Esophagus (tissue), 2 donors: Measurements from ENCODE around the gene VAMP3. TPM values are rescaled to one million over a fixed set of nuclear protein-coding genes. Genes with fewer than 3 reads are reported as not detected.
A peak's percentile ranks its signal among the peaks of the same experiment; 100 is the strongest.

ENCODE experiments used
- H3K27ac ChIP-seq, 2 donors: one replicate each; pipeline ENCODE4 v1.5.1; 2013; ENCODE audit warnings: low read depth in 2 of 2, mild to moderate bottlenecking in 2 of 2, inconsistent platforms in 1 of 2, low read length in 1 of 2, moderate library complexity in 1 of 2
- H3K27me3 ChIP-seq, 2 donors: one replicate each; pipeline ENCODE4 v1.6.1; 2013; ENCODE audit warnings: low read length in 2 of 2, control low read depth in 1 of 2, mild to moderate bottlenecking in 1 of 2; ENCODE audit not compliant: insufficient read depth in 2 of 2, control insufficient read depth in 1 of 2
- H3K36me3 ChIP-seq, 2 donors: one replicate each; pipeline ENCODE4 v1.6.1; 2013; ENCODE audit warnings: low read length in 1 of 2; ENCODE audit not compliant: control insufficient read depth in 2 of 2, insufficient read depth in 2 of 2
- H3K4me1 ChIP-seq, 2 donors: one replicate each; pipeline ENCODE4 v1.6.1; 2013; ENCODE audit warnings: low read length in 1 of 2; ENCODE audit not compliant: control insufficient read depth in 2 of 2, insufficient read depth in 2 of 2
- H3K4me3 ChIP-seq, 2 donors: one replicate each; pipeline ENCODE4 v1.5.1; 2013; ENCODE audit warnings: low read length in 2 of 2, mild to moderate bottlenecking in 2 of 2, low read depth in 1 of 2, moderate library complexity in 1 of 2
- H3K9me3 ChIP-seq, 2 donors: one replicate each; pipeline ENCODE4 v1.6.1; 2013; ENCODE audit warnings: mild to moderate bottlenecking in 2 of 2, low read depth in 1 of 2, low read length in 1 of 2, moderate library complexity in 1 of 2; ENCODE audit not compliant: control insufficient read depth in 2 of 2, insufficient read depth in 1 of 2
- WGBS, 2 donors: extraction: QIAGEN DNeasy Blood & Tissue Kit; methylation state at CpG; one replicate each; pipeline ENCODE4 v1.1.7; 2013; 5-methylcytosine and 5-hydroxymethylcytosine counted together
- polyA plus RNA-seq, 2 donors: library from polyadenylated mRNA; stranded (reverse); fragments of 200-250 nt; gene quantifications; one replicate each; pipeline ENCODE4 v1.2.3, GENCODE V29; 2013
- donor health status: healthy with polysubstance abuse.
- donor health status: Bipolar disorder and iron deficiency.

Gene VAMP3
- polyA plus RNA-seq, 2 donors = 42.2 to 60.0 TPM

GRCh38 chr1:7760245-7760644, 10.9 kb upstream of the VAMP3 start:
- Histone ChIP-seq H3K9me3 (no peaks in the 10 kb centered on the region), H3K27ac (no peak overlapping the region), H3K4me1 (no peaks in the 10 kb centered on the region), H3K4me3 (no peak overlapping the region), H3K36me3 (no peaks in the 10 kb centered on the region), H3K27me3 (no peaks in the 10 kb centered on the region)
- WGBS, 2 donors = 74 to 75% methylated on average over 6 of the region's 6 CpGs

GRCh38 chr1:7761103-7761502, 10.0 kb upstream of the VAMP3 start:
- H3K4me1 ChIP-seq = no peaks in the 10 kb centered on the region
- H3K4me3 ChIP-seq = no peak overlapping the region
- WGBS, 2 donors = 79 to 88% methylated on average over 3 of the region's 3 CpGs
- H3K27me3 ChIP-seq = no peaks in the 10 kb centered on the region
- H3K27ac ChIP-seq = no peak overlapping the region
- H3K9me3 ChIP-seq = no peaks in the 10 kb centered on the region
- no peaks in the 10 kb centered on the region for H3K36me3 ChIP-seq

- no peaks in the 10 kb centered on the region for H3K27me3 ChIP-seq
- WGBS, 2 donors = 69 to 81% methylated on average over 4 of the region's 4 CpGs
- no peaks in the 10 kb centered on the region for H3K9me3 ChIP-seq
- no peak overlapping the region for H3K27ac ChIP-seq
- no peaks in the 10 kb centered on the region for H3K4me1 ChIP-seq
- no peak overlapping the region for H3K4me3 ChIP-seq
- H3K36me3 ChIP-seq = no peaks in the 10 kb centered on the region
Observed at GRCh38 chr1:7767176-7767575, 3.9 kb upstream of the VAMP3 start.

- Histone ChIP-seq H3K4me3 (no peak overlapping the region), H3K27ac (no peak overlapping the region), H3K27me3 (no peaks in the 10 kb centered on the region), H3K4me1 (no peaks in the 10 kb centered on the region), H3K9me3 (no peaks in the 10 kb centered on the region), H3K36me3 (no peaks in the 10 kb centered on the region)
- WGBS, 2 donors = 51 to 61% methylated on average over 2 of the region's 2 CpGs
Observed at GRCh38 chr1:7768583-7768982, 2.5 kb upstream of the VAMP3 start.

GRCh38 chr1:7769673-7770412, 1.3 kb upstream of the VAMP3 start:
- Histone ChIP-seq H3K4me1 (no peaks in the 10 kb centered on the region), H3K36me3 (no peaks in the 10 kb centered on the region), H3K9me3 (no peaks in the 10 kb centered on the region), H3K27me3 (no peaks in the 10 kb centered on the region), H3K4me3 (no peak overlapping the region), H3K27ac (no peak overlapping the region)
- WGBS, 2 donors = 91 to 93% methylated on average over 12 of the region's 12 CpGs

- H3K4me1 ChIP-seq = no peaks in the 10 kb centered on the region
- no peaks in the 10 kb centered on the region for H3K27me3 ChIP-seq
- peak overlapping the region; percentile 79 to 80 for H3K4me3 ChIP-seq
- H3K36me3 ChIP-seq = no peaks in the 10 kb centered on the region
- peak overlapping the region; percentile 87 to 97 for H3K27ac ChIP-seq
- no peaks in the 10 kb centered on the region for H3K9me3 ChIP-seq
- 6 to 9% methylated on average over 6 of the region's 6 CpGs for WGBS, 2 donors
Observed at GRCh38 chr1:7770669-7770996, 463 bp upstream of the VAMP3 start.

- no peaks in the 10 kb centered on the region for H3K27me3 ChIP-seq
- H3K9me3 ChIP-seq = no peaks in the 10 kb centered on the region
- 12 to 17% methylated on average over 12 of the region's 12 CpGs for WGBS, 2 donors
- H3K4me1 ChIP-seq = no peaks in the 10 kb centered on the region
- H3K4me3 ChIP-seq = peak overlapping the region; percentile 79 to 80
- H3K36me3 ChIP-seq = no peaks in the 10 kb centered on the region
- peak overlapping the region; percentile 87 to 97 for H3K27ac ChIP-seq
Observed at GRCh38 chr1:7771823-7772299, 765 bp downstream of the VAMP3 start.

- WGBS, 2 donors = 81 to 93% methylated on average over 3 of the region's 3 CpGs
- no peaks in the 10 kb centered on the region for H3K4me1 ChIP-seq
- no peaks in the 10 kb centered on the region for H3K27me3 ChIP-seq
- no peaks in the 10 kb centered on the region for H3K9me3 ChIP-seq
- H3K36me3 ChIP-seq = peaks cover 2 to 8% of the 10 kb centered on the region in 2 donors
- no peak overlapping the region for H3K27ac ChIP-seq
- no peak overlapping the region for H3K4me3 ChIP-seq
Observed at GRCh38 chr1:7777591-7777990, 6.5 kb downstream of the VAMP3 start.

- 86 to 87% methylated on average over 4 of the region's 4 CpGs for WGBS, 2 donors
- H3K4me1 ChIP-seq = no peaks in the 10 kb centered on the region
- H3K27ac ChIP-seq = no peak overlapping the region
- H3K36me3 ChIP-seq = peaks cover 2 to 8% of the 10 kb centered on the region in 2 donors
- H3K9me3 ChIP-seq = no peaks in the 10 kb centered on the region
- H3K27me3 ChIP-seq = no peaks in the 10 kb centered on the region
- no peak overlapping the region for H3K4me3 ChIP-seq
Observed at GRCh38 chr1:7778133-7778628, 7.1 kb downstream of the VAMP3 start.

GRCh38 chr1:7780976-7781375, 9.9 kb downstream of the VAMP3 start:
- H3K36me3 ChIP-seq = peaks cover 2 to 8% of the 10 kb centered on the region in 2 donors
- WGBS, 2 donors = 85 to 92% methylated on average over 9 of the region's 9 CpGs
- no peak overlapping the region for H3K27ac ChIP-seq

More at GRCh38 chr1:7780976-7781375, 9.9 kb downstream of the VAMP3 start:
- Histone ChIP-seq H3K4me3 (no peak overlapping the region), H3K27me3 (no peaks in the 10 kb centered on the region), H3K4me1 (no peaks in the 10 kb centered on the region), H3K9me3 (no peaks in the 10 kb centered on the region)
